CD4-positive, alpha-beta T cell treated with Interferon alpha-2 for 1 hour (primary cell): Measurements from ENCODE around the gene SVIL.
"Not testable (repeated sequence)": the region's sequence is repeated elsewhere in the genome, so short reads cannot be mapped to it uniquely, and the experiment has no call there.

Experiments
- DNase-seq, 2 donors: peaks; one replicate each; pipeline ENCODE4 v3.0.0-alpha.2; 2020 to 2022

Gene SVIL

DNA sequence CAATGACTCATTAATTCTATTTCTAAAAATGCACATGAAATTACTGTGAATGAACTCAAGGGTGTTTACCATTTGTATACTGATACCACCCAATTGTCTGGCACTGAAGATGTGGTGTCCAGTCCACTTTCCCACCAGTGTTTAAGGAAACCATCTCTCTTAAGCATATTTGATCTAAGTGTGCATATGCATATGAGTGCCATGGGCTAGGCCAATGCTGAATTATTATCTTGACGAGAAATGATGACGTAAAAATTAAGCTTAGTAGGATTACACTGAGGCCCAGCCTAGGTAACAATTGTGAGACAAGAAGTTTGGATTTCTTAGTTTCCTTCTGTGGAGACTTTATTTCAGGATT is 59.7 kb downstream of the SVIL start:
- DNase-seq, result no peak

DNA sequence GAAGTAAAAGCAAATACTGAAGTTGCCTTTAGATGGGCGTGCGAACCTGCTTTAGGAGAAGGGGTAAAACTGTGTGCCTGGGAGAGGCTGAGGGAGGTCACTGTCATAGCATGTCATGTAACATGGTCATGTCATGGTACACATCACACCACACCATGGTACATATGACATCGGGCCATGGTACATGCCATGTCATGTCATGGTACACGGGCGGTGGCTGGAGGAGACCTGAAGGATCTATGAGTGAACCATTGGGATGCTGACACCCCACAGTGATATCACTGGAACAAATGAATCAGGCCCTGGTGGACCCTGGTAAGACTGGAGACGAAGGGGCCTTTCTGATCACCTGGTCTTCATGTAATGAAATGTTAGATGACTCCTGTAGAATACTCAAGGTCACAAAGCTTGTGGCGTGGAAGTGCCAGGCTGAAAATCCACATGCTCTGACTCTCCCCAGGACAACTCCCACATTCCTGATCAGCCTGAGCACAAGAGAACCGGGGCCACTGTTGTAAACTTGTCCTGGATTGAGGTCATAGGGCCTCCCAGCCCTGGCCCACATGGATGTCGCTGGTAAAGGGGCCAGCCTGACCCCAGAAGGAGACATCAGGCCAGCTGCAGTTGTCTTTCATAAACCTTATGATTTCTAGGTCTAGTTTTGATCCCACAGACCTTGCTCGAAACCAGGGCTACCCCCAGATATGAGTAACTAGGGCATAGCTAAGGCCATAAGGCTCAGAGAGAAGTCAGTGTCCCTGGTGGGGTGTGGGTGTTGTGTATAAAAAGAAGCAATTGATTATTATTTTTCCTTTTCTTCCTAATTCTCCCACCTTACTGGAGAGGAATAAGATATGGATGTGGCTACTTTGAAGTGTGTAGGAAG is 60.3 kb downstream of the SVIL start:
- DNase-seq, result not testable (repeated sequence)

DNA sequence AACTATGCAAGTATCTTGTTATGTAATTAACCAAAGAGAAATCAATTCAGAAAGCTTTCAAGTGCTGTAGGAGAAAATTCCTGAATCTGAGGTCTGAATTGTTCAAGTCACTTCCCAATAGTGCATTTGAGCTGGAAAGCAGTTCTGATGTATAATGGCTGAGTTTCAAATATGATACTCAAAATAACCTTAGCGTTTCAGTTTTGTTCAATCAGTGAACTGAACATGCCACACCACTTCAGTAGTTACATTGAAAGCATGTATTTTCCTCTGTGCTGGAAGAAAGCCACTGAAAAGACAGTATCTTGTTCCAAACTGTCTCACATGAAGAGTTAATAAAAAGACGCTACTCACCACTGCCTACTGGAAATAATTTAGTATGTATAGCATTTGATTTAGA is 64.5 kb downstream of the SVIL start:
- DNase-seq, result not testable (repeated sequence)

DNA sequence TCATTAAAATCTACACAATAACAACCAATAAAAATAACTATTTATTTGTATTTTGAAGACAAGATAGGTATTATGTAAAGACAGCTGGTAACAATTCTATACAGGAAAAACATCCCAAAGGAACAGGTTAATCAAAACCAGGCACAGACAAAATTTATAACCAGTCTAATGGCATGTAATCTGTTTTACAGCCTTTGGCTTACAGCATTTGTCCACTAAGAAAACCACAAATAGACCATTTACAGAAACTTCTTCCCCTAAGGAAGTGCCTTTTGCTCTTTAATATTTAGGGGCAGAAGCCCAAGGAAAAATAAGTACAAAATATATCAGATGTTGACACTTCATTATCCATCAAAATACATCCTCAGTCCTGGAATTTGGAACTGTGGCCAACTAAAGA is 65.0 kb downstream of the SVIL start:
- no peak for DNase-seq

DNA sequence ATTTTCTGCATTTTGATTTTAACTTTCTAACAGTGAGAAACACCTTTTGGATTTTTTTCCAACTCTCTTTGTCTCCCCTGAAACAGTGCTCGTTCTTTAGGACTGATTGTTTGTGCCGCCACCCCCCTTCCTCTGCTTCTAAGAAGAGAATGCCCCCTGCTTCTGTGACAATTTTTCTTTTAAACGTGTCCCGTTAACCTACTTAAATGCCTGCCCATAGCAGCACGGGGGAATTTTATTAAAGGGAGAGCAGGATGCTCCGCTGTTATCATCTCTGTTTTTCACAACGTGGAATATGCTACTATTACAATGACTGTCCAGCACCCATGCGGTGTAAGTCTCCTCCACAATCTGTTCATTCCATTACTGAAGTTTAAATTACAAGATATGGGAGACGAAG is 67.8 kb downstream of the SVIL start:
- DNase-seq, result no peak

DNA sequence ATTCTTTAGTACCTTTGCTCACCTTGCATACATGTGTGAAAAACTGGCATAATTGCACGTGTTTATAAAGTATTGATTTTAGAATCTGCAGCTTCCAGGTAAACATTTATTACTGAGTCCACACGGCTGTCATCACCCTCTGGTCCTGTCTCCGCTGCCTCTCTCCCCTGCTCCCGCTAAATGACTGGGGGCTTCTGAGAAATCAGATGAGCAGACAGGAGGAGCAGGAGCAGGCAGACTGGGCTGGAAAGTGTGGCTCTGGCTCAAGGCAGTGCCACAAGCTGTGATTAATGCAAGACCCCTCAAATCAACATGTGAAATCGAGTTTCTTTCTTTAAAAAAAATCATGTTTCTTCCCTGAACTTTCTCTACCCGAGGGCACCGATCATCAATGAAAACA is 68.6 kb downstream of the SVIL start:
- not testable (repeated sequence) for DNase-seq

DNA sequence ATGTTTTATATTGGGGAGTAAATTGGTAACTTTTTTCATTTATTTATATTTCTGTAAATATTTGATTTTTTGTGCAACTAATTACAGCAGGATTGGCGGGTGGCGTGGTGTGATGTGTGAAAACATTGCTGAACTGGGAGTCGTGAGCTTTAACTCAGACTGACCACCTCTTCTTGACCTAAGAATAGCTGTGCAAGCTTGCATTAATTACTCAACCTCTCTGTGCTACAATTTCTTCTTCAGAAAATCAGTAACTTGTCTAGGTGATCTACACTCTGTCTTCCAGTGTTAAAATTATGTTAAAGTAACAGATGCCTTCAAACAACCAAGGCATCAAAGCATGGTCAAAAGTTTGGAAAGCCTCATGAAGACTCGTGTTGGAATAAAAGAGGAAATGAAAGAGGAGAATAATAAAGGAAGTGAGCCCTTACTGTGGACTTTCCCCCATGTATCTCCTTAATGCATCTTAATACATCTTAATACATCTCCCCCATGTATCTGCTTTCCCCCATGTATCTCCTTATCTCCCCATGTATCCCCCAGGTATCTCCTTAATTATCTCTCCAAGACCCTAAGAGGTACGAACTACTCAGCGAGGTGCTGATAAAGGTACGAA is 71.2 kb downstream of the SVIL start:
- DNase-seq, result no peak

DNA sequence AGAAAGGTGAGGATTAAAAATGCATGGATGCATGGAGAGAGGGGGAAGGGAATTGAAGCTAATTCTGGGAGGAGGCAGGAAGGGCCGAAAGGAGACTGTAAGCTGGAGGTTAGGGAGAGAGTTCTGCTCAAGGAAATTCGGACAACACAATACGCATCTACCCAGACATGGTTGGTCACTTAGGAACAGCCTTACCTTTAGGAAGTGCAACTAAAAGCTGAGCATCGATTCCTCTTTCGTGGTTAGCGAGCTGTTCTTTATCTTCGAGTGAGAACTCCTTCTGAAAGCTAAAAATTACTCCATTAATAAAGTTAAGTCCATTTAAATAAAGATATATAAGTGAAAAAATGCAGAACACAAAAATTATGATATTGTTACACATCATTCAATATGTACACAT is 71.8 kb downstream of the SVIL start:
- not testable (repeated sequence) for DNase-seq

DNA sequence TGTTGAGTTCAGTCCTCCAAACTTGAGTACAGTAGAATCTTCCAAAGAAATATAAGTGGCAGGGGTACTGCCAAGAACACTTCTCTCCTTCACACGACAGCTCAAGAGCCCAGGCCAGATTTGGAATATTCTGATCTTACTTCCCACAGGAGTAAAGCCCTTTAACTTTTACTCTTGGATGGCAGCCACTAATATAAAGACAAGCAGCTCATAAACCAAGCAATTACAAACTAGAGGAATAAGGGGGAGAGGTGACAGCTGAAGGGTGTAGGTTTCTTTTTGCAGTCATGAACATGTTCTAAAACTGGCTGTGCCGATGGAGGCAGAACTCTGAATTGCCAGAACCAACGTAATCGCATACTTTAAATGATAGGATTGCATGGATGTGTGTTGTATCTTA is 74.8 kb downstream of the SVIL start:
- DNase-seq, result no peak

DNA sequence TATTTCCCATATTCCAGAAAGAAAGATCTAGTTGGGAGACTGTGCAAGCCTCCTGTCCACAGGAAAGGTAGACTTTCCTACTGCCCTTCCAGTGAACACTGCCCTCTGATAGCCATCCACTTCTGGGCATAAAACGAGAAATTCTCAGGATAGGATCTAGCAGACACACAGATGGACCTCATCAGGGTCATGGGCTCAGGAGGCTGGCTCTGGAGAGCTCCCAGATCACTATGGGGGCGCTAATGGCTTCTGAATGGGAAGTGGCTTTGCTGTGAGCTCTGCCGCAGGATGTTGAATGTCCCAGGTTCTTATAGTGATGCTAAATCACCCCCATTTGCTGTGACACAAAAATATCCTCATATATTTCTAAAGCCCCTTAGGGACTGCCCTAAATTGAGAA is 77.1 kb downstream of the SVIL start:
- no peak for DNase-seq

DNA sequence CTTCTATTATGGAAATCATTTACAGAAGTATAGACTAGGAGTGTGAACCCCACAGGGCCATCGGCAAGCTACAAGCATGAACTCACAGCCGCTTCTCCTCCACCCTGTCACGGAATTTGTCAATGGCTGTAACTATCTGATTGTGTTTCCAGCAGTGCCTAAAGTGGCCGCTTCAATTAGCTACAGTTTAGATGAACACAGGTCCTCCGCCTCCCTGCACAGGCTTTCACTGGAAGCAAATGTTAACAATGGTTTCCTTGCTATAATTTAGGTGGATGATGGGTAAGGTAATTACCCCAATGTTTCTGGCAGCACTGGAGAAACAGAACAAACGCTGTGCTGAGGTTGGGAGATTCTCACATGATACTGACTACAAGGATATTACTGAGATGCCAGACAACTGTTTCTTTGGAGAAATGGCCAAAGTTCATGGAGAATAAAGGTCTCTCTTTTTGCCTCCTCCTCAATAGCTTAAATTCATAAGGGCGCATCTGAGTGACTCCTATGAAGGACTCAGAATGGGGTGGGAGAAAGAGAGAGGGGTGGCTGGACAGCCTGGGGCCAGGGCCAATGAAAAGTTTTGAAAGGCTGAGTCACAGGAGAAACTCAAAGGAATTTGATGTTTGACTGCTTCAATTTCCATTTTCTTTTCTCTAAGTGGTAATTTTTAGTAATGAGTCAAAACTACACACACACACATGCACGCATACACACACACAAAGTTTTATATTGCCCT is 78.9 kb downstream of the SVIL start:
- no peak for DNase-seq

DNA sequence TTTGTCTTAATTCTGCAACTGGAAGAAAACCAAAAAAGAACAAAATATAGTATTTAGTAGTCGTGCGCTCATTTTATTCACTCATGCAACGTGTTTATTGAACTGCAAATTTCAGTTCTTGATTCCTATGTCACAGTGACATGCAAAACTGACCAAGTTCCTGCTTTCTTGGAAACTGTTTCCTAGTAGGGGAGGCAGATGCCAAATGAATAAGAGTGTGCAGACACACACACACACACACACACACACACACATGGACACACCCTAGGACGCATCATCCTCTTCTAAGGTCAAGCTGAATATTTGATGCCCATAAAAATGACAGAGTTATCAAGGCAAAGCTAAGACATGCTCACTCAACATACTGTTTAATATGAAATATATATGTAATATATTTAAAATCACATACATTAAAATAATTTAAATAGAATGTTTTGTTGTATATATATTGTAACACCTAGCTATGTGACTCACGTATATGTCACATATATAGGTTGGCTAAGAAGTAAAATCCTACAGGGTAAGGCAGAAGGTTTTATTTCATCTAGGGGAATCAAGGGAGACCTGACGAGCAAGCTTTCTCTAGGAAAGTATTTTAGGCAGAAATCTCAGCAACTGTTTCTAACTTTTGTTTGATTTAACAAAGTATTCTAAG is 79.6 kb downstream of the SVIL start:
- peak; percentile 9 to 48 for DNase-seq

DNA sequence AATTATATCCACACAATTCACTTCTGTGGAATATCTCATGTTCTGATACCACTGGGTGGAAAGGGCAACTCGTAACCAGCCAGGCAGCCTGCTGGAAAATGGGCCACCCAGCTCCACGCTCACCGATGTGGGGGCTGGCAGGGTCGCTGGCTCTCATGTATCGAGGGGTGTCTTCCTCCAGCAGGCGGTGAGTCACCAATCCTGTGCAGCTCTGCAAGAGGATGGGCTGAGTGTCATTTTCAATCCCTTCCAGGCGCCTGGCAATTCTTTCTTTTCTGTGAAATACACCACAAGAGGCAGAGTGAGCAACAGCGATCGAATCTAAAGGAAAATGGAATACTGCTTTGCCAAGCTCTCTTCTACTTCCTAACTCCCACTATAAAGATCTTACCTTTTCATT is 80.1 kb downstream of the SVIL start:
- peak in 1 of 2 donors; percentile 45 for DNase-seq

DNA sequence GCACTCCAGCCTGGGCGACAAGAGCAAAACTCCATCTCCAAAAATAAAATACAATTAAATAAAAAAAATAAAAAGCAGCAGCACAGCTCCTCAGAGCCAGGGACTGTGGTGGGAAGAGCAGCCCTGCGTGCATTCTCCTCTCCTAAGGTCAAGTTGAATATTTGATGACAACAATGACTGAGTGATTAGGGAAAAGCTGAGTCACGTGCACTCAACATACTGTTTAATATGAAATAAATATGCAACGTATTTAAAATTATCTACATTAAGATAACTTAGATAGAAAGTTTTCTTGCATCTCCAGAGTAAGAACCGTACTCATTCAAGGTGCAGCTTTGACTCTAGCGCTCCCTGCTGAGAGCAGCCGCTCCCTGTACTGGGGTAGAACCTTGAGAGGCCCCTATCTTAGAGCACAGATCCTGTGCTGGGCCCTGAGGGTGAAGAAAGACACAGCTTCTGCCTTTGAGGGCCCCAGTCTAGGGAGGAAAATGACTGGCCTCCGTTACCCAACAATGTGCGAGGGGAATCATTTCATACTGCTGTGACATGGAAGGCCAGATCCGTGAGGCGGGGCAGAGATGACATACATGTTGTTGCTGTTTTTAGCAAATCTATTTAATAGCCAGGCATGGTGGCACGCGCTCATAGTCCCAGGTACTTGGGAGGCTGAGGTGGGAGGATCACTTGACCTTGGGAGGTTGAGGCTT is 81.1 kb downstream of the SVIL start:
- DNase-seq, result no peak

DNA sequence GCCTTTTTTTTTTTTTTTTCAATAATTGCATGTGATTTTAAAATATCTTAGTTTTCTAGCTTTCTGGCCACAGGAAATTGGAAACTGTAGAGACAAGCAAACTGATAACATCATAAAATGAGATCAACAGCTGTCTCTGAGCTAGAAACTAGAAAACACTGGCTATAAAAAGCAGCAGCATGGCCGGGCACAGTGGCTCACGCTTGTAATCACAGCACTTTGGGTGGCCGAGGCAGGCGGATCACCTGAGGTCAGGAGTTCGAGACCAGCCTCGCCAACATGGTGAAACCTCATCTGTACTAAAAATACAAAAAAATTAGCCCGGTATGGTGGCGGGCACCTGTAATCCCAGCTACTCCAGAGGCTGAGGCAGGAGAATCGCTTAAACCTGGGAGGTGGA is 81.7 kb downstream of the SVIL start:
- not testable (repeated sequence) for DNase-seq

DNA sequence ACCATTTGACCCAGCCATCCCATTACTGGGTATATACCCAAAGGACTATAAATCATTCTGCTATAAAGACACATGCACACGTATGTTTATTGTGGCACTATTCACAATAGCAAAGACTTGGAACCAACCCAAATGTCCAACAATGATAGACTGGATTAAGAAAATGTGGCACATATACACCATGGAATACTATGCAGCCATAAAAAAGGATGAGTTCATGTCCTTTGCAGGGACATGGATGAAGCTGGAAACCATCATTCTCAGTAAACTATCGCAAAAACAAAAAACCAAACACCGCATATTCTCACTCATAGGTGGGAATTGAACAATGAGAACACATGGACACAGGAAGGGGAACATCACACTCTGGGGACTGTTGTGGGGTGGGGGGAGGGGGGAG is 85.3 kb downstream of the SVIL start:
- DNase-seq, result not testable (repeated sequence)

DNA sequence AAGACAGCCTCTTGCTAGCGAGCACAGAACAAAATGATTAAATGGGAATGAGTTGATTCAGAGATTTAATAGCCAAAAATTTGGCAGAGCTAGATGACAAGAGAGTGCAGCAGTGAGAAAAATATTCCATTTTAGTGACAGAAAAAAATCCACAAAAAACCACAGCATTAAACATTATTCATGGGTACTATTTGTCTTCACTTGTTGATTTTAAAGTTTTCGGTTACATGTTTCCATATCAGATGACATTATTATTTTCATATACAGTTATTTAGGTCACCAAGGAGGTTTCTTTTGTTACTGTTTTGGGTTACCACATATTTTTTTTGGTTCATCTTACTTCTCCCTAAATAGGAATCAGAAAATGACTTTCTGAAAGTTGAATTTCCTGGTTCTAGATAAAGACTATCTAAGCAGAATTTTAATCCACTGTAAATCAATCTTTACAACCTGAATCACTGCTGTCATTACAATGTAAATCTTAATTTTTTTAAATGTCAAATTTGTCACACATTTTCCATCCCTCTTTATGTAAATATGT is 87.9 kb downstream of the SVIL start:
- DNase-seq, result no peak

DNA sequence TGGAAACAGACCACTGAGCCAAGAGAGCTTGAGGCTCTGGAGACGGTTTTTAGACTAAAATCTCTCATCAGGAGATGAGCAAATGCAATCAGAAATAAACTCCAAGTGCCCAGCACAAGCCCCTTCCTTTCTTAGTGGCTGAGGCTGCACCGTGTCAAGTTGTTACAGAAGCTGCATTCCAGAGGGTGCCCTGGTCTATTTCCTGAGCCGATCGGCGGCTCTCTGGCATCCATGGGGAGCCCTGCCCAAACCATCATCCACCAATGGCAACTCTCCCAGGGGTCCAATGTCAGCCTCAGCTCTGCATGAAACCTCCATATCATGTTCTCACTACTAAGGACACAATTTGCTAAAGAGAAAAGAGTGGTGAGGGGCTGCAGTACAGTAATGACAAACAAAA is 89.6 kb downstream of the SVIL start:
- no peak for DNase-seq

DNA sequence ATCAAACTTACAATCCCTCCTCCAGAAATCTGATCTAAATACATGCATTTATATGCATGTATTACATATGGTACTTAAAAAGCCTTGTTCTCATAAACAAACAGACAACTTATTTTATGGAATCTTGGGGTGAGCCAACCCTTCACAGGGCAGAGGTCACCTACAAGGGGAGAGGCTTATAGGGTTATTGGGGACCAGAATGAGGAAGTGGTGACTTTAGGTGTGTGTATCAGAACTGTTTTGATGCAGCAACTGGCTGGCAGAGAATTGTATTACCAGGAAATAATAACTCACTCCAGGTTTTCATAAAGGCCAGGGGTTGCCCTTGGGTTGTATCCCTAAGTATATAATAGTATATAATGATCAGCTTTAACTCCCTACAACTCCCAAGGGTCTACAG is 91.1 kb downstream of the SVIL start:
- DNase-seq, result no peak

DNA sequence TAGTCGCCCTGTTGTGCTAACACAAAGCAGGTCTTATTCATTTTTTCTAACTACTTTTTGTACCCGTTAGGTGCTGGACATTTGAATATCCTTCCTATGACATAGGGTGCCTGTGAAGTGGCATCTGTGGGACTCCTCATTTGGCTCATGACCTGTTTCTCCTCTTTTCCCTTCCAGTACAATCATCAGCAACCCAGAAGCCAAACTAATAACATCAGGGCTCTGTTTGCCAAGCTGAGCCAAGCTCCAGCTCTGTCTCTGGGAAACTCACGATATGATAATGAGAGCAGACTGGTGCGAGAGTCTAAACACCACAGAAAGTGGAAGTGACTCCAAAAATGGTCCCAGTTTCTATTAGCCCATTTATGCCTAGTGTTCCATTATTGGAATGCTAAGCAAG is 92.0 kb downstream of the SVIL start:
- no peak for DNase-seq

DNA sequence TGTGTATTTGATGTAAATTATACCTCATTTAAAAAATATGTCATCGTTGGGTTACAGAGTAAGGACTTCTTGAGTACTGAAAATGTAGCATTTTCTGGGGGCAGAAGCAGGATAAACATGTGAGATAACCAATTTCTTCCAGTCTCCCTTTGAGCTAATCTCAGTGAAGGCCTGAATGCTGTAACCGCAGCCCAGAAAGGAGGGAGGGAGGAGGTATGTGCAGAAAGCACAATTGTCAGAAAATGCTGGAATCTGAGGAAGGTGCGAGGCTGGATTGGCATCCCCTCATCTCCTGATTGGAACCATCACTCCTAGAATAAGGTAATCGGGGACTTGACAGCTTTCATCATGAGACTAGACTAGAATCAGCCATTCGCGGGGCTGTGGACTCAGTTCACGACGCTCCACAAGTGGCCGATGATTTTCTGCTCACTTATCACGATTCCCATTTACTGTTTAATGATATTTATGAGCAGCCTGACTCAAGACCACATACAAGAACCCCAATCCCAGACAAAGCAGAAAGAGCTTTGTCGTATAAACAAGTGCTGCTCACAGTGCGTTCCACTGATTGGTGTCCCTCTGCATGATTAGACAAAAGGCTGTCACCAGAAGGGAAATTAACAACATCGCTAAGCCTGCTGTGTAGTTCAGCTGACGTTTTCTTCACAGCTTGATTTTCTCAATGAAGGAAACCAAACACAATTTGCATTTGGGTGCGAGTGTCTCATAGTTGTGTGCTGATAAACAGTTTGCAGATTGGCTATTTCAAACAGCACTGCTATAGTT is 93.2 kb downstream of the SVIL start:
- DNase-seq, result no peak

DNA sequence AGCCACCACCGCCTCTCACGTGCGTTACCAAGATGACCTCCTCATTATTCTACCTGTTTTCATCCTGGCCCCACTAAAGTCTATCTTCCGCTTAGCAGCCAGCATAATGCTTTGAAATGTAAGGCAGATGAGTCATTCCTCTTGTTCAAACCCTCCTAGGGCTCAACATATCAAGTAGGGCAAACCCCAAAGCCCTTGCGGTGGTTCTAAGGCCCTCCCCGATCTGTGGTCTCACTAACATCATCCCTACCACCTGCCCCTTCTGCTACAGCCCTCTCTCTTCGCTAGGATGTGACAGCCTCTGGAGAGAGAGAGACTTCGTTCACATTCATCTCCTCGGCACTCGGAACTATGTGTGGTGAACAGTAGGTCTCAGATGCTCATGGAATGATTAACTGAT is 94.8 kb downstream of the SVIL start:
- DNase-seq, result no peak
